ENCODE results near the gene SSMEM1. TPM values are rescaled to one million over a fixed set of nuclear protein-coding genes. Genes with fewer than 3 reads are reported as not detected.
"Not testable (repeated sequence)": the region's sequence is repeated elsewhere in the genome, so short reads cannot be mapped to it uniquely, and the experiment has no call there.

The SSMEM1 gene
- total RNA-seq, 3 donors from 2014 or later: not detected

- H3K36me3 ChIP-seq (ENCODE audit: low read depth): peaks cover 3% of the 10 kb centered on the region
- no peak for TF ChIP-seq CTCF (IDR thresholded peaks at IDR 0.05)
- H3K4me3 ChIP-seq: no peak overlapping the region
- no peak for ATAC-seq
- no peak for DNase-seq
- H3K9me3 ChIP-seq: no peaks in the 10 kb centered on the region
- intact Hi-C loops (cut with DNase I, micrococcal nuclease): no loop called here
- H3K4me1 ChIP-seq (ENCODE audit: low read depth): no peaks in the 10 kb centered on the region
Observed at GRCh38 chr7:130178251-130178650, 29.4 kb upstream of the SSMEM1 start.

- Histone ChIP-seq H3K4me1 (ENCODE audit: low read depth) (no peaks in the 10 kb centered on the region), H3K9me3 (no peaks in the 10 kb centered on the region), H3K36me3 (ENCODE audit: low read depth) (peaks cover 3% of the 10 kb centered on the region), H3K4me3 (no peak overlapping the region)
- no peak for ATAC-seq
- no peak for TF ChIP-seq CTCF (IDR thresholded peaks at IDR 0.05)
- intact Hi-C loops (cut with DNase I, micrococcal nuclease): no loop called here
- no peak for DNase-seq
Observed at GRCh38 chr7:130179631-130180030, 28.0 kb upstream of the SSMEM1 start.

- no peaks in the 10 kb centered on the region for H3K9me3 ChIP-seq
- intact Hi-C loops (cut with DNase I, micrococcal nuclease): no loop called here
- TF ChIP-seq CTCF (IDR thresholded peaks at IDR 0.05): no peak
- ATAC-seq (no peak), DNase-seq (no peak)
- no peaks in the 10 kb centered on the region for H3K4me1 ChIP-seq (ENCODE audit: low read depth)
- peaks cover 3% of the 10 kb centered on the region for H3K36me3 ChIP-seq (ENCODE audit: low read depth)
- no peak overlapping the region for H3K4me3 ChIP-seq
Observed at GRCh38 chr7:130180571-130181262, 26.9 kb upstream of the SSMEM1 start.

GRCh38 chr7:130181263-130181605 lies 26.4 kb upstream of the SSMEM1 start:
- ATAC-seq (no peak), DNase-seq (no peak)
- Histone ChIP-seq H3K4me1 (ENCODE audit: low read depth) (no peaks in the 10 kb centered on the region), H3K9me3 (no peaks in the 10 kb centered on the region), H3K4me3 (no peak overlapping the region), H3K36me3 (ENCODE audit: low read depth) (peaks cover 3% of the 10 kb centered on the region)
- intact Hi-C loops (cut with DNase I, micrococcal nuclease): no loop called here
- no peak for TF ChIP-seq CTCF (IDR thresholded peaks at IDR 0.05)

- intact Hi-C loops (cut with DNase I, micrococcal nuclease): no loop called here
Observed at GRCh38 chr7:130182990-130183389, 24.7 kb upstream of the SSMEM1 start.

GRCh38 chr7:130184349-130184748 lies 23.3 kb upstream of the SSMEM1 start:
- H3K4me3 ChIP-seq; intact Hi-C loops (cut with DNase I, micrococcal nuclease); H3K4me1 ChIP-seq (ENCODE audit: low read depth); H3K36me3 ChIP-seq (ENCODE audit: low read depth); H3K9me3 ChIP-seq; ATAC-seq; DNase-seq: not testable (repeated sequence)

More at GRCh38 chr7:130182990-130183389, 24.7 kb upstream of the SSMEM1 start:
- no peak for TF ChIP-seq CTCF (IDR thresholded peaks at IDR 0.05)
- Histone ChIP-seq H3K9me3 (no peaks in the 10 kb centered on the region), H3K4me3 (no peak overlapping the region), H3K36me3 (ENCODE audit: low read depth) (peaks cover 3% of the 10 kb centered on the region), H3K4me1 (ENCODE audit: low read depth) (no peaks in the 10 kb centered on the region)
- DNase-seq (no peak), ATAC-seq (no peak)

Data from mucosa of descending colon (tissue), 3 donors.